Smooth muscle cell of the brain vasculature (primary cell): ENCODE measurements around the gene SPEG.

Source experiments
- DNase-seq: peaks from one replicate; pipeline ENCODE4 v3.0.0-alpha.2; 2012; ENCODE audit warnings: low read depth, low spot score

SPEG gene

GRCh38 chr2:219425238-219426067 lies 9.2 kb upstream of the SPEG start:
- no peak for DNase-seq

GRCh38 chr2:219426068-219426443 lies 8.6 kb upstream of the SPEG start:
- no peak for DNase-seq

- DNase-seq = no peak
Observed at GRCh38 chr2:219426534-219427136, 8.0 kb upstream of the SPEG start.

GRCh38 chr2:219428469-219428868 lies 6.2 kb upstream of the SPEG start:
- no peak for DNase-seq

DNA sequence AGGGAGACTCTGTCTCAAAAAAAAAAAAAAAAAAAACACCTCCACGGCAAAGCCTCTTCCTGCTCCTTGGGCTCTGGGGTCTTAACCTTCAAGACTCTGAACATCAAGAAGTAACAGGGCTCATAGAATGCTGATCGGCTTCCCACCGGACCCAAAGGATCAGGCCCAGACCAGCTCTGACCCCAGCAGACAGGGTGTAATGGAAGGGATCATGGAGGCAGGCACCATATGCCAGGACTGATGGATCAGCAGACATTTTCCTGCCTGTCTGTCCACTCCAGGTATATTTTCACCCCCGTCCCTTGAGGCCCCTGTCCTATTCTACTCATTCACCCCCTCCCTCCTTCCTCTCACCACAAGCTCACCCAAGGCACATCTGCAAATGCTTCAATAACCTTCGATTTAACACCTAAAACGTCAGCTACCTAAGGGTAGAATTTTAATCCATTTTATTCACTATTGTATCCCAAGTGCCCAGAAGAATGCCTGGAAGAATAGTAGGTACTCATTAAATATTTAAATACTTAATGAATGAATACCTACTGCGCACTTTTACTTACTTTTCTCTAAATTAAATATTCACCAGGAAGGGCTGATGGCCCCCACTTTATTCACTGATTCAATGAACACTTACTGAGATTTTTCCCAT lies 4.6 kb upstream of the SPEG start:
- no peak for DNase-seq

GRCh38 chr2:219430633-219431615 lies 3.7 kb upstream of the SPEG start:
- no peak for DNase-seq

DNA sequence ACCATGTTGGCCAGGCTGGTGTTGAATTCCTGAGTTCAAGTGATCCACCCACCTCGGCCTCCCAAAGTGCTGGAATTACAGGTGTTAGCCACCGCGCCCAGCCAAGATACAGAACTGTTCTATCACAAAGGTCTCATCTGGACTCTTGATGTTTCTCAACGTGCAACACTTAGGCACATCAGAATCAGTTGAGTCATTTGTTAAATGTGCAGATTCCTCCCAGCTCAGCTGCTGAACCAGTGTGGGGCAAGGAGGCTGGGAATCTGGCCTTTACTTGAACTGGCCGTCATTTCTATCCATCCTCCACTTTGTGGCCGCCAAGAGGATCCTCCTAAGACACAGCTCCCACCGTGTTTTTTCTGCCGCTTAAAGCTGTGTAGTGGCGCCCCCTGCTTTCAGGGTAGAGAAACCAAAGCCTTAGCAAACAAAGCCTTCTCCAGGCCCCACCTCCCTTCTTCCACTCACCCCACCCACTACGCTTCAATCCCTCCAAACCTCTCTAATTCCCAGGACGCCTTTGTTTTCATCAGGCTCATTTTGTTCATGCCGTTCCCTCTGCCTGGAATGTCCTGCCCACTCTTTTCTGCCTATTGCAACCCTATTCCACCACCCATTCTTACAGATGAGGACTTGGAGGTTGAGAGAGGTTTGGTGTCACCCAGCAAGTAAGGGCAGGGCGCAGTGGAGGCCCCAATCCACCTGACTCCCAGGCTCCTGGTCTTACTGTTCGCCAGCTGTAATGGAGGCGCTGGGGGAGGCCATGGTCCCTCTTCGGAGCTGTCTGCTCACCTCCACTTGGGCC lies 776 bp upstream of the SPEG start:
- DNase-seq = no peak

GRCh38 chr2:219434468-219434717 lies 250 bp upstream of the SPEG start:
- DNase-seq = no peak

GRCh38 chr2:219435701-219436100 lies 1.1 kb downstream of the SPEG start:
- DNase-seq = no peak

DNA sequence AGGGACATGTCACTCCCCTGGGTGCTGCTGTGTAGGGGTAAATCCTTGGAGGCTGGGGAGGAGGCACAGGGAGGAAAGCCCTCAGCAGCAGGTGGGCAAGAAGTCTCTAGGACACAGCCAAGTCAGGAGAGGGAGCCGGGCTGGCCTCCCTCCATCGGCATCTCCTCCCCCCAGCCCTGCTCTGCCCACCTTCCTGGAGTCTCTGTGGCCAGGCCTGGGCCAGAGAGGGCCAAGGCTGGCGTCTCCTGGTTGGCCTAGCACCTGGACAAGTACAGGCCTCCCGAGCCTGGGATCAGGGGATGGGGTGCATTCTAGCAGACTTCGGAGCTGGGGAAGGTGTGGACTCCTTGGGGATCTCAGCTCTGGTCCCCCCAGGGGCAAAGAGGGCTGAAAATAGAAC lies 1.8 kb downstream of the SPEG start:
- DNase-seq = no peak

DNA sequence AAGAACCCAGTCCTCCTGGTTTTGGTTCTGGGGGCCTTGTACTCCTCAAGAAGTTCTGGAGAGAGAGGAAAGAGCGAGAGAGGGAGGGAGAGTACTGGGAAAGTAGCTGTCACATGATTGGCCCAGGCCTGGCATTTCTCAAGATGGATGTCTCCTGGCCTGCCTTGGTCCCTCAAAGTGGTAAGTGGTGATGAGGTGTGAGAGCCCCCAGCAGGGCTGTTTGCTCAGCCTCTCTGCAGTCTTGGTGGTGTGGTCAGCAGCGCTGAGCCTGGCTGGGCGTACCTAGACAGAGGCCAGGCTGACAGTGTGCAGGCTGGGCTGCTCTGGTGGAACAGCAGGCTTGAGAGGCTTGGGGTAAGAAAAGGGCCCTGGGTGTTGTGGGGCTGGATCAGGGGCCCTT lies 2.5 kb downstream of the SPEG start:
- no peak for DNase-seq

- DNase-seq = no peak
Observed at GRCh38 chr2:219437690-219438206, 3.1 kb downstream of the SPEG start.

- DNase-seq = no peak
Observed at GRCh38 chr2:219438453-219438852, 3.8 kb downstream of the SPEG start.

DNA sequence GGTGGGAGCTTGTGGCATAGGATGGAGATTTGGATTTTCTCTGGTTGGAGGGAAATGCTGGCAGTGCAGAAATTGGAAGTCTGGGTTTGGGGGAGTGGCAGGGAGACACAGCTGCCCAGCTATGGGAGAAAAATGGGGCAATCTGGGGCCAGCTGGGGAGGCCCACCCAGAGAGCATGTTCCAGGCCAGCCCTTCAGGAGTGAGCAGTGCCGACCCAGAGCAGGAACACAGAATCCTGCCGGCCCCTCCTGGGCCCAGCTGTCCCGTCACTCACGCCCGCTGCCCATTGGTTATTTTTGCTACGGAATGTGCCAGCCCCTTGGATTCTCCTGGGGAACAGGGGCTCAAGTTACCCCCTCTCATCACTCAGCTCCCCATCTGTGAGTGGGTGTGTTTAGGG lies 4.9 kb downstream of the SPEG start:
- DNase-seq = no peak

GRCh38 chr2:219440388-219441256 lies 6.0 kb downstream of the SPEG start:
- no peak for DNase-seq

- no peak for DNase-seq
Observed at GRCh38 chr2:219441451-219442255, 7.0 kb downstream of the SPEG start.

GRCh38 chr2:219442256-219443015 lies 7.8 kb downstream of the SPEG start:
- DNase-seq = no peak

DNA sequence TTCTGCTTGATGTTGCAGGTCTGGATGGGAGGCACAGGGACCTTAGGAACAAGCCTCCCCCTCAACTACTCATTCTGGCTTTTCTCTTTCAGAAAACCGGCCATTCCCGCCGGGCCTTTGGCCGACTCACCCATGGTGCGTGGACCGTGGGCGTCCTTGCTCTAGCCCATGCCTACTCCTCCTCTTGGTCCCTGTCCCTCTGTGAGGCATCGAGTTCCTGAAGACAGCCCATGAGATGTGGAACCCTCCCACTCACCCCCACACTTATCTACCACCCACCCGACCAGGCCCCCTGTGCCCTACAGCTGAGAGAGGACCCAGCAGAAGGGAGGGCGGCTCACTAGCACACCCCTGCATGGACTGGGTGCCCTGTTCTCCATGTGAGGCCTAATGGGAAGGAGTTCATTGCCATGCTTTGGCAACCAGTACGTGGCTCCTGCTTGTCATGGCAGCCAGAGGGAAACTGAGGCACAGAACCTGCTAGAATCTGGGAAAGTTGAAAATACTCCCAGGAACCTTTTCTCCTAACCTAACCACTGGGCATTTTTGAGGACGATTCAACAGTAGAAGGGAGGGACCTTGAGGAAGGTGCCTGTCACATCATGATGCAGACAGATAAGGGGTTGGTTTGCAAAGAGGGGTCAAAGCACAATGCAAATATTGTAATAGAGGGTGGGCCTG lies 8.5 kb downstream of the SPEG start:
- no peak for DNase-seq
